Superior temporal gyrus (tissue), 1 donor: Measurements from ENCODE around the gene PTEN.
"Not testable (repeated sequence)": the region's sequence is repeated elsewhere in the genome, so short reads cannot be mapped to it uniquely, and the experiment has no call there.

Source experiments
- DNase-seq: peaks from one replicate; pipeline ENCODE4 v3.0.0-alpha.2; 2016; ENCODE audit errors: extremely low spot score

Gene PTEN

DNA sequence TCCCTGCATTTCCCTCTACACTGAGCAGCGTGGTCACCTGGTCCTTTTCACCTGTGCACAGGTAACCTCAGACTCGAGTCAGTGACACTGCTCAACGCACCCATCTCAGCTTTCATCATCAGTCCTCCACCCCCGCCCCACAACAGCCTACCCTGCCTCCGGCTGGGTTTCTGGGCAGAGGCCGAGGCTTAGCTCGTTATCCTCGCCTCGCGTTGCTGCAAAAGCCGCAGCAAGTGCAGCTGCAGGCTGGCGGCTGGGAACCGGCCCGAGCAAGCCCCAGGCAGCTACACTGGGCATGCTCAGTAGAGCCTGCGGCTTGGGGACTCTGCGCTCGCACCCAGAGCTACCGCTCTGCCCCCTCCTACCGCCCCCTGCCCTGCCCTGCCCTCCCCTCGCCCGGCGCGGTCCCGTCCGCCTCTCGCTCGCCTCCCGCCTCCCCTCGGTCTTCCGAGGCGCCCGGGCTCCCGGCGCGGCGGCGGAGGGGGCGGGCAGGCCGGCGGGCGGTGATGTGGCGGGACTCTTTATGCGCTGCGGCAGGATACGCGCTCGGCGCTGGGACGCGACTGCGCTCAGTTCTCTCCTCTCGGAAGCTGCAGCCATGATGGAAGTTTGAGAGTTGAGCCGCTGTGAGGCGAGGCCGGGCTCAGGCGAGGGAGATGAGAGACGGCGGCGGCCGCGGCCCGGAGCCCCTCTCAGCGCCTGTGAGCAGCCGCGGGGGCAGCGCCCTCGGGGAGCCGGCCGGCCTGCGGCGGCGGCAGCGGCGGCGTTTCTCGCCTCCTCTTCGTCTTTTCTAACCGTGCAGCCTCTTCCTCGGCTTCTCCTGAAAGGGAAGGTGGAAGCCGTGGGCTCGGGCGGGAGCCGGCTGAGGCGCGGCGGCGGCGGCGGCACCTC lies at the start of gene PTEN, which contains the start of gene KLLN:
Gene PTEN (plus strand): TSS at position 573 of the 891 bp plus-strand sequence. CDS start 845 bp downstream, outside the sequence.
Gene KLLN (minus strand): TSS at position 481 of the 891 bp plus-strand sequence. CDS start 1,046 bp downstream, outside the sequence.
- peak; percentile 92 for DNase-seq

DNA sequence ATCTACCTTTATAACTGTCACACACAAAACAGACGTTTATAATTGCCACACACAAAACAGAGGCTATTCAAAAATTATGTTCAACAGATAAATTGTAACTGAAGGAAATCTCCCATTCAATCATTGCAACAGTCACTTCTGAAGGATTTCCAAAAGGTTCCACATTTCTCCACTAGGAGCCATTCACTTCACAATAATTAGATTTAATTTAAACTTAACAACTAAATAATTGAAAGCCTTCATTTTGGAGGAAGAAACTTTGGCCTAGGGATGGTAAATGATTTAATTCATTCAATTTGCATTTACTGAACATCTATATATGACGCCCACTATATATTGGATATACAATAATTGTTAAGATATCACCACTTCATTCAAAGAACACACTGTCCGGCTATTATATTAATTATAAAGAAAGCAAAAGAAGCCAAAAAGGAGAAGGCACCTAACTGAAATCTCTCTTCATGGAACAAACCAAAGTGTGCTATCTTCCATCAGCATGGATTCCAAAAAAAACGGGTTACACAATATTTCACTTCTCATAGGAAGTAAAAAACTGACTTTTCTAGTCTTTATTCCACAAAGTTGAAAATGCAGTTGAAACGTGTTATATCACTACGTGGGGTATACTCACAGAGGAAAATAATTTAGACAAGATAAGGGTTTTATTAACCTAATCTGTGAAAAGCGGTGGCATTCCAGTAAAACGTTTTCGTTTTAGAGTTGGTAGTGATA lies 47.1 kb upstream of the PTEN start:
- DNase-seq = no peak

DNA sequence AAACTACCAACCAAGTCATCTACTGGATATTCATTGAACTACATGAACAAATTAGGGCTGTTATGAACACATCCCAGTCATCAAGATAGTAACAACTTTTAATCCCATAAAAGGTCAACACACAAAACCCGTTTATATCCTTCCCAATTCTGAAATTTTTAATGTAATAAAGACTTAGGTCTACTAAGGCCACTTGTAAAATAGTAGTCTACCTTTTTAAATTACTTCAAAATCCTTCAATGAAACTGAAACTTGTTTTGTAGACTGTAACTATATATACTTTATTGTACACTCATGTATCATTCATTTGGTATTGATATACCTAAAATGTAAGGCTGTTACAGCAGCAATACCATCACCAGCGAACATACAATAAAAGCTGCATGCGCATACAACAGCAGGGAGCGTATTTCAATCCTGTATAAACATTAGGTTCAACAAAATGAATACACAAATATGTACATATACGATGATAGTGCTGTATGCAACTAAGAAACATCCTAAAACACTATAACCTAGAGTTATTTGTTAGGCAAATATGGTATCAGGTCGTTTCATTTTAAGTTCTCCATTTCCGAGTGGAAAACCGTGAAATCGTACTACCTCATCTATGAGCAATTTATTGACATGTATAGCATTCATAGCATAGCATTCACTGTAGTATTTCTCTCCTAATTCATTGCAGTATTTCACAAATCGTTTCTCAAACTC lies 46.4 kb upstream of the PTEN start:
- peak; percentile 13 for DNase-seq

DNA sequence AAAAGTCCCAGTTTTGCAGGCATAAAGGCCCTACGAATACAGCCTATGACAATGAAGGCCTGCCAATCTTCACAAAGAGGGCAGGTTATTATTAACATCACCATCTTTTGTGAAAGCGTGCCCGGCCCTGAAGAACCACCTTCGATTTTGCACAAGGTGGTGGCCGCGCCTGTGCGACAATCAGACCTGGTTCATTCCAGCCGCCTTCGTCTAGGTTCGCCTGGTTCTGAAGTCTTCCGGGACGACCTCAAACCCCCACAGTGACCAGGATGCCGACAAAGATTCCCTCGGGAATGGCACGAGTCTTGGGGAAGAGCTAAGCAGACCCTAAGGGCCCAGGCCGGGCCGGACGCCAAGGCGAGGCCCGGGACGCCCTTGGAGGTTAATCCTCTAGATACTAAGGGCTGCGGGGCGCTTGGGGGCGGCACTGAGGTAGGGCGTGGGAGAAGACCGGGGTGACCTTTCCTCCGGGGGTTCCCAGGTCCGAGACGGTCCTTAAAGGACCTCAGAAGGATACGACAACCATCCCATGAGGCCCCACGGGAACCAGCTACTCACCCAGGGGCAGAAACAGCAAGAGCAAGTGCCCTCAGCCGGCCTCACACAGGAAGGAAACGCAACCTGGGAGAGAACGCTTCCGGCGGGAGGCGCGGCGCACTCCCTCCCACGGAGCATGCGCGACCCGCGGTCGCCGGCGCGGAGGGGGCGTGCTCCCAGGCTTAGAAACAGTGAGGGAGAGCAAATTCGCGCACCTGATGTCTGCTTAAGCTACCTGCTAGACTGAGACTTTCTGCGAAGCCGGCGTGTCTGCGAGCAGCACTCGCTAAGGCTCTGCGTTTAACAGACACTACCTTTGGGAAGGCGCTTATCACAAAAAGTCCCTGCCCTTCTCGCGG lies 45.6 kb upstream of the PTEN start, which contains the start of gene ATAD1:
Gene ATAD1 (minus strand): TSS at position 618 of the 896 bp plus-strand sequence. CDS start 3,627 bp downstream, outside the sequence.
- peak; percentile 86 for DNase-seq

DNA sequence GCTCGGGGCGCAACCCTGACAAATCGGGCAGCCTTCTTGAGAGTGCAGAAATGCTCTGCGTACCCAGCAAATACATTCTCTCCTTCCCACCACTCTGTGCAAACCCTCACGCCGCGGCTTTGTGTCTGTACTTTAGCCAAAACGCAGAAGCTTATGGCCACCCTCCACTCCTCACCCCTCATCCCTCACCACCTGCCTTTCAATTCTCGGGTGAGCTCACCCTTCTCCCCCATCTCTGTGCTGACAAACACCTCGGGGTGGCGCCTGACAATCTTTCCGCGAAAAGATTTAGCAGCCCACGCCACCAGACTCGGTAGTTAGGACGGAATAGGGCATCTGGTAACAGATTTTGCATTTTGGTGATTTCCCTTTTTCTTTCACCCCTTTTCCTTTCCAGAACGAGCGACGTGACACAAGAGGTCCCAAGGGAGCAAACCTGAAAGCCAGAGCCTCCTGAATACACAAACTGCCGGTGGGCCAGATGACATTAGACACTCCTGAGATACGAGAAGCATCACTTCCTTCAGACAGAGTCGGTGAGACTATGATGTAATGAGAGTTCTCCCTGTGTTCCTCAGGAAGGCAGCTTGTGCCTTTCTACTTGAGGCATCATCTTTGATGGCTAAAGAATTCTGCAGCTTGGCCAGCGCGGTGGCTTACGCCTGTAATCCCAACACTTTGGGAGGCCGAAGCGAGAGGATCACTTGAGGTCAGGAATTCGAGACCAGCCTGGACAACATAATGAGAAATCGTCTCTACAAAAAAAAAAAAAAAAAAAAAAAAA lies 44.7 kb upstream of the PTEN start:
- DNase-seq = peak; percentile 53

DNA sequence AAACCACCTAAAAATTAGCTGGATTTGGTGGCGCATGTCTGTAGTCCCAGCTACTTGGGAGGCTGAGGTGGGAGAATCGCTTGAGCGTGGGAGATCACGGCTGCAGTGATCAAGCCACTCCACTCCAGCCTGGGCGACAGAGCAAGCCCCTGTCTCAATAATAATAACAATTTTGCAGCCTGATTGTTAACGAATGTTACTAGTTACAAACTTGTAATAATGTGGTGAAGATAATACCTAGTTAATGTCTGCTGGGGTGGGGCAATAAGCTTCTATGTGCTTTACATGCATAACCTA lies 44.2 kb upstream of the PTEN start:
- no peak for DNase-seq

DNA sequence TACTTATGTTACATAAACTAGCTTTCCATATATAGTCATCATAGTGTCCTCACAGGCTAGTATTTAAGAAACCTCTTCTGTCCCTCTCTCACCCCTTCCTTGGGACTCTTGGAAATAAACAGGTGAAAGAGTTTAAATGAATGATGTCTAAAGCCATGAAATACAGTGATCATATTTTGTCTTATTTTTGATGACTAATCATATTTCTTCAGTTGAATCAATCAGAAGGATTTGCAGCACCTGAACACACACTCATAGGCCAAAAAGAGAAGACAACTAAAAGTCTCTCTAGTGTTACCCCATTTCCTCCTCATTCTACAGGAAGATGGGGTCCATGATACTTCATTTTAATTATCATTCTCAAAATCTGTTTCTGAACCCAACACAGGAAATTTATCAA lies 36.8 kb upstream of the PTEN start:
- DNase-seq = no peak

DNA sequence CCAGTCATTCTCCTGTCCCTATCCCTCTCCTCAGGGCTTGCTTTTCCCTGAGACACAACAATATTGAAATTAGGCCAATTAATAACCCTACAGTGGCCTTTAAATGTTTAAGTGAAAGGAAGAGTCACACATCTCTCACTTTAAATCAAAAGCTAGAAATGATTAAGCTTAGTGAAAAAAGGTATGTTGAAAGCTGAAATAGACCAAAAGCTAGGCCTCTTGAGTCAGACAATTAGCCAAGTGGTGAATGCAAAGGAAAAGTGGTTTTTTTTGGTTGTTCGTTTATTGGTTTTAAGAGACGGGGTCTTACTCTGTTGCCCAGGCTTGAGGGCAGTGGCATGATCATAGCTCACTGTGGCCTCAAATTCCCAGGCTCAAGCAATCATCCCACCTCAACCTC lies 35.7 kb upstream of the PTEN start:
- DNase-seq = no peak

DNA sequence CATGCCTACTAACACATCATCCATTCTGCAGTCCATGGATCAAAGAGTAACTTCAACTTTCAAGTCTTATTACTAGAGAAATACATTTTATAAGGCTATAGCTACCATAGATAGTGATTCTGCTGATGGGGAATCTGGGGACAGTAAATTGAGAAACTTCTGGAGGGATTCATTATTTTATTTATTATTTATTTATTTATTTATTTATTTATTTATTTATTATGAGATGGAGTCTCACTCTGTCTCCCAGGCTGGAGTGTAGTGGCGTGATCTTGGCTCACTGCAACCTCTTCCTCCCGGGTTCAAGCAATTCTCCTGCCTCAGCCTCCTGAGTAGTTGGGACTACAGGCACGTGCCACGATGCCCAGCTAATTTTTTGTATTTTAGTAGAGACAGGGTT lies 34.4 kb upstream of the PTEN start:
- not testable (repeated sequence) for DNase-seq

DNA sequence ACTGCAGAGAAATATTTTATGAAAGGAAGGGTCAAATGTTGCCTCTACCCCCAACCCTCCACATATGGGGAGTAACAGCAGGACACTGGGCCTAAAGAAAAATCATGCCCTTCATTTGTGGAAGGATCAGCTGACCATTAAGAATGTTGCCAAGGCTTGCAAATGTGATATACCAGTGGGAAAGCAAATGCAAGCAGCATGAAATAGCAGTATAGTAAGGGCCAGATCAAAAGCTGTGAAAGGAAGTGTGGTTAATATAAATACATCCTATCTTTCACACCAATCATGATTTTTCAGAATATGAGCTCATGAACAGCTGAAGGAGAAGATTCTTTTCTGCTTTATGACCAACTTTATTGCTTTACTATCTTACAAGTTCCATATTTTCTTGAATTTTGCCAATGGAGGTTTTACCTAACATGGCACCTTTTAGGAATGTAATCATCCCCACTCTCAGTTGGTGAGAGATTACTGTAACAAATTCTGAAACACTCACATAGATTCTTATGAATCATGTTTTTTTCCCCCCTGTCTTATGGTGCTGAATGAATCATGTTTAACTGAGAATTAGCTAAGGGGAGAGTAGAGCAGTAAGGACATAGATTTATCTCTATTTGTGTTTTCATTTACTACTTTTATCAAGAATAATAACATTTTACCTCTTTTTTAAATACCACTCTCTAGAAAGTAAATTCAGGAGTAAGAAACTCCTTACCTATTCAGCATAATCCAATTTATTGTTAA lies 33.3 kb upstream of the PTEN start:
- DNase-seq = no peak

DNA sequence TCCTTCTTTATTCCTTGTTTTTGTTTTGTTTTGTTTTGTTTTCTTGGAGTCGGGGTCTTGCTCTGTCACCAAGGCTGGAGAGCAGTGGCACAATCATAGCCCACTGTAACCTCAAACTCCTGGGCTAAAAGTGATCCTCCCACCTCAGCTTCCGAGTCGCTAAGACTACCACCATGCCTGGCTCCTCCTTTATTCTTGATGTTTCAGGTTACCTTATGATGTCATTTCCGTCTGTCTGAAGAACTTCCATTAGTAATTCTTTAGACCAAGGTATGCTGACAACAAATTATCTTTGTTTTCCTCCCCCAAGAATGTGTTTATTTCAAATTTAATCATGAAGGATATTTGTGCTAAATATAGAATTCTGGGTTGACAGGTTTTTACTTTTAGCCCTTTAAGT lies 27.3 kb upstream of the PTEN start:
- DNase-seq = no peak

DNA sequence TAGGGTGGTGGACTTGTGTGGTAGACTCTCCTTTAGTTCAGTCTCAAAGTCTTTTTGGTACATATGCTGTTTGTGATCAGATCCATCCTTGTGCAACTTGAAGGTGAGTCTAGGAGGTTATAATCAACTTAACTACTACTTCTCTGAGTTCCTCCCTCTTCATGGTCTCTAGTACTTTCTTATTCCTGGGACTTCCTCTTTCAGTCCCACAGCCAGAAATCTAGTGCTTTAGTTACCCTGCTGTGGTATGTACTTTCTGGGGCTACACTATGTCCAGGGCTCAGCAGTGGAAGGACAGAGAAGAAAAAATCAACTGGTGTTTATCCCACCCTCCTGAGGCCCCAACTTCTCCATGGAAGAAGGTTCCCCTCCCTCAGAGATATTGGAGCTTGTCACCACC lies 26.0 kb upstream of the PTEN start:
- no peak for DNase-seq

DNA sequence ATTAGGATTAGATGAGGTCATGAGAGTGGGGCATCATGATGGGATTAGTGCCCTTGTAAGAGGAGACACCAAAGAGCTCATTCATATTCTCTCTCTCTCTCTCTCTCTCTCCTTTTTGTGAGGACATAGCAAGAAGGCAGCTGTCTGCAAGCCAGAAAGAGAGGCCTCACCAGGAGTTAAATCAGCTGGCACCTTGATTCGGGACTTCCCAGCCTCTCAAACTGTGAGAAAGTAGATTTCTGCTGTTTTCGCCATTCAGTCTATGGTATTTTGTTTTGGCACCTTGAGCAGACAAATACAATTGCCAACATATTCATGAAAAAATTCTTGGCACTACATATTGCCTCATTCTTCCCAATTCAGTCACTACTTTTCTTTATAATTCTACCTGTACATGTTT lies 24.8 kb upstream of the PTEN start:
- no peak for DNase-seq

DNA sequence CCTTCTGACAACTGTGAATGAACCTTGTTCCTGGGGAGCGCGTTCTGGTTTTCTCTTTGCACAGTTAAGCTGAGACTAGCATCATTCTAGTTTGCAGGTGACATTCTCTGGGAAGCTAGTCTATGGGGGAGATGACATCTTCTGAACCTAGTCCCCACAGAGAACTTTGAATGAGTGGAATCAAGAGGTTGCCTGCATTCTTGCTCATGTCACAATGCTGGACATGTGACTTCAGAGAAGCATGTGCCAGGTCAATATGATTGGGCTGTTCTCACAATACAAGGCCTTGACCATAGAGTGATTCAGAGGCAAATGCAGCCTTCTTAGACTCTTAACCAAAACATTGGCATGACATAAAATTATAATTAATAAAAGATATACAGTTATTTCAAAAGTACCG lies 22.2 kb upstream of the PTEN start:
- no peak for DNase-seq

DNA sequence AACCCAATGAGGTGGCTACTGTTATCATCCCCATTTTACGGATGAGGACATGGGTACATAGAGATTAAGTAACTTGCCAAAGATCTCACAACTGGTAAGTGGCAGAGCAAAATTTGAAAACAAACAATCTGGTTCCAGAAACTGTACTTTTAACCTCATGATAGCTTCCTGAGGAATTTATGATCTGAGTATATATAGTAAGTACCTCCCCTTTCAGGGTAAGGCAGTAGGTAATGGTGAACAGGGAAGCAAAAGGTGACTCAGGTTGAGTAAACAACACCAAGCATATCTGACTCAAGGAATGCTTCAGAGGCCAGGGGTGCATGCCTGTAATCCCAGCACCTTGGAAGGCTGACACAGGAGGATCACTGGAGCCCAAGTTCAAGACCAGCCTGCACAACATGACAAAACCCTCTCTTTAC lies 21.2 kb upstream of the PTEN start:
- DNase-seq = no peak

DNA sequence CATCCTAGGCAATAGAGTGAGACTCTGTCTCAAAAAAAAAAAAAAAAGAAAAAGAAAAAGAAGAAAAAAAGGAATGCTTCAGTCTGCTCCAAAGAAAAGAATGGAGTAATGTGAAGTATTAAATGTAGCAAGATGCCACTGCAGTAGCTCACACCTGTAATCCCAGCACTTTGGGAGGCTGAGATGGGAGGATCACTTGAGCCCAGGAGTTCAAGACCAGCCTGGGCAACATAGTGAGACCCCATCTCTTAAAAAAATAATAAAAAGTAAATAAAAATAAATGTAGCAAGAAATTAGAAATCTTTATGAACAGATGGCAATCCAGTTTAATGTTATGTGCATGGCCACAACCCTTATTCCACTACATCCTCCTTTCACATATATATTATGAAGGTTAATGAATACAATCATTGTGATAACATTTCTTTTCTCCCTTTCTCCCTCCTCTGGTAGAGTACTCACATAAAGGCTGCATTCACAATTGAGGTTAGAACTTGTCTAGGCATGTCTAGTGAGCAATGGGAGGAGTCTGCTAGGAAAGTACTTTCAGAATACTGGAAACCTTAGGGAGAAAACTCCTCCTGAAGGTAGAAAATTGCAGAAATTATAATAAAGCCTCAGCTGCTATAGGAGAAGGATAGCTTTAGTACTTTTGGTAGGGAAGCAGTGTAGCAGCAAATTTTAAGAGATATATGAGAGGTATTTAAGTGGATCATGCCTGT lies 20.5 kb upstream of the PTEN start:
- DNase-seq = no peak

DNA sequence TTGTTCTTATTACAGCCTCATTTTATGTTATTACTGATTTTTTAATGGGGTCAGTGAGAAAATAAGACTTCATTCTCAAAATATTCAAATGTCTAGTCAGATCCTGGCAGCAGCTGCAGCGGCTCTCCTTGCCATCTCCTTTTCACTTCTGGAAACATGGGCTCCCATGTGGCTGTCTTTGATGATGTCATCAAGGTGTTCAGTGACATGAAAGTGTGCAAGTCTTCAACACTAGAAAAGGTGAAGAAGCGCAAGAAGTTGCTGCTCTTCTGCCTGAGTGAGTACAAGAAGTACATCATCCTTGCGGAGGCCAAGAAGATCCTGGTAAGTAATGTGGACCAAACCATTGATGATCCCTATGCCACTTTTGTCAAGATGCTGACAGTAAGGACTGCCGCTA lies 19.7 kb upstream of the PTEN start:
- no peak for DNase-seq

DNA sequence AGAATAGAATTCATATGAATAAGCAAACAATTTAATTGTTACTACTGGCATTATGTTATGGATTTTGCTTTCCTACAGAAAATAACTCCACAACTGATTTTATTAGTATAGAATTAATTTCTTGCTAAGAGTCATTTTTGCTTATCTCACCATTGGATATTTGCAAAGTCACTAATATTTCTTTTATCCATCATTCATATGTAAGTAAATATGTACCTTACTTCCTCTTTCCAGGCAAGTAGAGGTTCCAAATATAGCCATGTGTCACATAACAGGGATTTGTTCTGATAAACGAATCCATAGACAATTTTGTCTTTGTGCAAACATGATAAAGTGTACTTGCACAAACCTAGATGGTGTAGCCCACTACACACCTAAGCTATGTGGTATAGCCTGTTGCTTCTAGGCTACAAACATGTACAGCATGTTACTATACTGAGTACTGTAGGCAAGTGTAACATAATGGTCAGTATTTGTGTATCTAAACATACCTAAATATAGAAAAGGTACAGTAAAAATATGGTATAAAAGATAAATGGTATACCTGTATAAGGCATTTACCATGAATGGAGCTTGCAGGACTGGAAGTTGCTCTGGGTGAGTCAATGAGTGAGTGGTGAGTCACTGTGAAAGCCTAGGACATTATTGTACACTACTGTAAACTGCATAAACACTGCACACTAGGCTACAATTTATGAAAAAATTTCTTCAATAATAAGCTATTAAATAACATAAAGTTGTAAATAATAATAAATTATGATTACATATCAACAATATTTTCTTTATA lies 18.4 kb upstream of the PTEN start:
- no peak for DNase-seq
